HEK293 (cell line): ENCODE results near the gene PPP2R3A.
A peak's percentile ranks its signal among the peaks of the same experiment; 100 is the strongest.

Experiments
- CTCF ChIA-PET: fragments of 350-600 bp; formaldehyde crosslinking; extraction: SDS; loops from one replicate; lab custom pipeline; 2021; ENCODE audit warnings: antibody characterized with exemption; lab: Yijun Ruan, JAX
- POLR2A ChIA-PET: fragments of 300-600 bp; formaldehyde crosslinking; extraction: SDS; loops from one replicate; lab custom pipeline; 2020; ENCODE audit warnings: antibody characterized with exemption, inconsistent platforms; lab: Yijun Ruan, JAX
- H3K27ac ChIP-seq: fragments of 200-500 bp; sonication (Bioruptor generic); 2 replicates; pipeline ENCODE4 v1.5.1; 2014; ENCODE audit warnings: low read depth, low read length, control low read depth, inconsistent platforms; ENCODE audit errors: extremely low read depth
- H3K36me3 ChIP-seq, 2 experiments: fragments of 200-500 bp in 1 of 2; sonication (Bioruptor generic) in 1 of 2; 1 replicate in 1 of 2; 2 replicates in 1 of 2; pipeline ENCODE4 v1.5.1; 2014 to 2017; ENCODE audit warnings: inconsistent platforms in 2 of 2, low read length in 2 of 2; ENCODE audit not compliant: control insufficient read depth in 2 of 2, insufficient read depth in 1 of 2
- H3K4me1 ChIP-seq: fragments of 200-500 bp; sonication (Bioruptor generic); 2 replicates; pipeline ENCODE4 v1.5.1; 2014; ENCODE audit warnings: mild to moderate bottlenecking, low read length, inconsistent platforms; ENCODE audit not compliant: control insufficient read depth, insufficient read depth
- H3K4me3 ChIP-seq: 2 replicates; pipeline ENCODE4 v1.5.1; 2011; ENCODE audit warnings: low read depth, mild to moderate bottlenecking, control low read depth, low read length, moderate library complexity
- H3K9me3 ChIP-seq: fragments of 200-500 bp; sonication (Bioruptor generic); 2 replicates; pipeline ENCODE4 v1.5.1; 2014; ENCODE audit warnings: low read depth, low read length, inconsistent platforms; ENCODE audit not compliant: control insufficient read depth, insufficient read depth
- GLIS1 ChIP-seq: fragments of 450-650 bp; formaldehyde crosslinking; IDR thresholded peaks from 2 replicates; pipeline ENCODE4 v1.5.1; 2016; ENCODE audit warnings: missing biosample characterization, missing genetic modification characterization
- KLF7 ChIP-seq: fragments of 450-650 bp; formaldehyde crosslinking; IDR thresholded peaks from 2 replicates; pipeline ENCODE4 v1.5.1; 2016; ENCODE audit warnings: missing biosample characterization, missing genetic modification characterization, borderline replicate concordance
- KLF8 ChIP-seq: fragments of 450-650 bp; formaldehyde crosslinking; IDR thresholded peaks from 2 replicates; pipeline ENCODE4 v1.5.1; 2016; ENCODE audit warnings: missing biosample characterization, missing genetic modification characterization
- MEIS1 ChIP-seq: sonication (generic); formaldehyde crosslinking; IDR thresholded peaks from 2 replicates; pipeline ENCODE4 v1.8.1; 2022; ENCODE audit warnings: missing genetic modification reagents, mild to moderate bottlenecking, borderline replicate concordance
- MYNN ChIP-seq: fragments of 450-650 bp; formaldehyde crosslinking; IDR thresholded peaks from 2 replicates; pipeline ENCODE4 v1.5.1; 2016; ENCODE audit warnings: missing biosample characterization, missing genetic modification characterization, borderline replicate concordance
- OSR2 ChIP-seq: fragments of 450-650 bp; formaldehyde crosslinking; IDR thresholded peaks from 2 replicates; pipeline ENCODE4 v1.5.1; 2016; ENCODE audit warnings: missing biosample characterization, missing genetic modification characterization
- PRDM6 ChIP-seq: fragments of 450-650 bp; formaldehyde crosslinking; IDR thresholded peaks from 2 replicates; pipeline ENCODE4 v1.5.1; 2017; ENCODE audit warnings: missing biosample characterization, missing genetic modification characterization
- SCRT2 ChIP-seq: fragments of 450-650 bp; formaldehyde crosslinking; IDR thresholded peaks from 2 replicates; pipeline ENCODE4 v1.5.1; 2016; ENCODE audit warnings: missing biosample characterization, missing genetic modification characterization
- SP2 ChIP-seq: fragments of 450-650 bp; formaldehyde crosslinking; IDR thresholded peaks from 2 replicates; pipeline ENCODE4 v1.5.1; 2016; ENCODE audit warnings: missing biosample characterization, missing genetic modification characterization
- ZBTB6 ChIP-seq: fragments of 450-650 bp; formaldehyde crosslinking; IDR thresholded peaks from 2 replicates; pipeline ENCODE4 v1.5.1; 2017; ENCODE audit warnings: missing biosample characterization, missing genetic modification characterization
- ZFP3 ChIP-seq: fragments of 450-650 bp; formaldehyde crosslinking; IDR thresholded peaks from 2 replicates; pipeline ENCODE4 v1.5.1; 2016; ENCODE audit warnings: low read depth, missing biosample characterization, missing genetic modification characterization
- ZNF10 ChIP-seq: fragments of 450-650 bp; formaldehyde crosslinking; IDR thresholded peaks from 2 replicates; pipeline ENCODE4 v1.5.1; 2017; ENCODE audit warnings: missing biosample characterization, missing genetic modification characterization
- ZNF132 ChIP-seq: fragments of 450-650 bp; formaldehyde crosslinking; IDR thresholded peaks from 2 replicates; pipeline ENCODE4 v1.5.1; 2017; ENCODE audit warnings: missing biosample characterization, missing genetic modification characterization, borderline replicate concordance
- ZNF140 ChIP-seq: fragments of 450-650 bp; formaldehyde crosslinking; IDR thresholded peaks from 2 replicates; pipeline ENCODE4 v1.5.1; 2016; ENCODE audit warnings: missing biosample characterization, missing genetic modification characterization
- ZNF148 ChIP-seq: fragments of 450-650 bp; formaldehyde crosslinking; IDR thresholded peaks from 2 replicates; pipeline ENCODE4 v1.5.0; 2017; ENCODE audit warnings: missing biosample characterization, missing genetic modification characterization, borderline replicate concordance
- ZNF169 ChIP-seq: fragments of 450-650 bp; formaldehyde crosslinking; IDR thresholded peaks from 2 replicates; pipeline ENCODE4 v1.5.1; 2016; ENCODE audit warnings: missing biosample characterization, missing genetic modification characterization
- ZNF211 ChIP-seq: fragments of 450-650 bp; formaldehyde crosslinking; IDR thresholded peaks from 2 replicates; pipeline ENCODE4 v1.5.1; 2016; ENCODE audit warnings: low read depth, missing biosample characterization, missing genetic modification characterization
- ZNF423 ChIP-seq: fragments of 450-650 bp; formaldehyde crosslinking; IDR thresholded peaks from 2 replicates; pipeline ENCODE4 v1.5.1; 2016; ENCODE audit warnings: missing biosample characterization, missing genetic modification characterization
- ZNF48 ChIP-seq: fragments of 450-650 bp; formaldehyde crosslinking; IDR thresholded peaks from 2 replicates; pipeline ENCODE4 v1.5.1; 2016; ENCODE audit warnings: missing biosample characterization, missing genetic modification characterization
- ZNF600 ChIP-seq: fragments of 450-650 bp; formaldehyde crosslinking; IDR thresholded peaks from 2 replicates; pipeline ENCODE4 v1.5.1; 2016; ENCODE audit warnings: missing biosample characterization, missing genetic modification characterization
- ZNF621 ChIP-seq: fragments of 450-650 bp; formaldehyde crosslinking; IDR thresholded peaks from 2 replicates; pipeline ENCODE4 v1.5.1; 2017; ENCODE audit warnings: missing biosample characterization, missing genetic modification characterization
- ZNF629 ChIP-seq: fragments of 450-650 bp; formaldehyde crosslinking; IDR thresholded peaks from 2 replicates; pipeline ENCODE4 v1.5.1; 2017; ENCODE audit warnings: missing biosample characterization, missing genetic modification characterization
- ZNF658 ChIP-seq: fragments of 450-650 bp; formaldehyde crosslinking; IDR thresholded peaks from 2 replicates; pipeline ENCODE4; 2016; ENCODE audit warnings: missing biosample characterization, missing genetic modification characterization
- ZNF830 ChIP-seq: fragments of 450-650 bp; IDR thresholded peaks from 2 replicates; pipeline ENCODE4 v1.5.0; 2018; ENCODE audit warnings: missing biosample characterization, missing genetic modification characterization, low read depth, mild to moderate bottlenecking, moderate library complexity
- ZNF837 ChIP-seq: fragments of 450-650 bp; formaldehyde crosslinking; IDR thresholded peaks from 2 replicates; pipeline ENCODE4 v1.5.1; 2016; ENCODE audit warnings: missing biosample characterization, missing genetic modification characterization
- ZXDB ChIP-seq: fragments of 450-650 bp; formaldehyde crosslinking; IDR thresholded peaks from 2 replicates; pipeline ENCODE4 v1.5.1; 2016; ENCODE audit warnings: missing biosample characterization, missing genetic modification characterization
- TF ChIP-seq, protein P1 (sequence below): fragments of 450-650 bp; formaldehyde crosslinking; IDR thresholded peaks from 2 replicates; pipeline ENCODE4 v1.5.1; 2016; ENCODE audit warnings: missing biosample characterization, missing genetic modification characterization
- TF ChIP-seq, protein P2 (sequence below): fragments of 450-650 bp; formaldehyde crosslinking; IDR thresholded peaks from 2 replicates; pipeline ENCODE4 v1.5.1; 2017; ENCODE audit warnings: missing biosample characterization, missing genetic modification characterization
- TF ChIP-seq, protein P3 (sequence below): fragments of 450-650 bp; formaldehyde crosslinking; IDR thresholded peaks from 2 replicates; pipeline ENCODE4 v1.5.1; 2016; ENCODE audit warnings: missing biosample characterization, missing genetic modification characterization, borderline replicate concordance

The PPP2R3A gene

GRCh38 chr3:136142592-136142991 lies 177.1 kb downstream of the PPP2R3A start:
- H3K27ac ChIP-seq = no peak overlapping the region
- CTCF ChIA-PET = interaction anchor here (0.5 to 0.7 kb wide), 2 partner anchors 28 to 61 kb away, joined by 3 read pairs; no protein-coding TSS in a partner anchor
- POLR2A ChIA-PET = interaction anchor here (1.3 kb wide), 1 partner anchor 51 kb away, joined by 4 read pairs; no protein-coding TSS in a partner anchor
- TF ChIP-seq SCRT2 (tag by site-specific recombination) = peak; percentile 88
- TF ChIP-seq ZNF830 = no peak
- TF ChIP-seq ZNF48 (tag by site-specific recombination) = no peak
- no peak for TF ChIP-seq ZNF10
- no peak for TF ChIP-seq KLF8 (tag by site-specific recombination)
- TF ChIP-seq PRDM6 (tag by site-specific recombination) = peak; percentile 54
- peak; percentile 87 for TF ChIP-seq GLIS1
- TF ChIP-seq, protein P1, sequence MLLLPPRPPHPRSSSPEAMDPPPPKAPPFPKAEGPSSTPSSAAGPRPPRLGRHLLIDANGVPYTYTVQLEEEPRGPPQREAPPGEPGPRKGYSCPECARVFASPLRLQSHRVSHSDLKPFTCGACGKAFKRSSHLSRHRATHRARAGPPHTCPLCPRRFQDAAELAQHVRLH = no peak
- TF ChIP-seq ZXDB (tag by site-specific recombination) = no peak
- TF ChIP-seq, protein P2, sequence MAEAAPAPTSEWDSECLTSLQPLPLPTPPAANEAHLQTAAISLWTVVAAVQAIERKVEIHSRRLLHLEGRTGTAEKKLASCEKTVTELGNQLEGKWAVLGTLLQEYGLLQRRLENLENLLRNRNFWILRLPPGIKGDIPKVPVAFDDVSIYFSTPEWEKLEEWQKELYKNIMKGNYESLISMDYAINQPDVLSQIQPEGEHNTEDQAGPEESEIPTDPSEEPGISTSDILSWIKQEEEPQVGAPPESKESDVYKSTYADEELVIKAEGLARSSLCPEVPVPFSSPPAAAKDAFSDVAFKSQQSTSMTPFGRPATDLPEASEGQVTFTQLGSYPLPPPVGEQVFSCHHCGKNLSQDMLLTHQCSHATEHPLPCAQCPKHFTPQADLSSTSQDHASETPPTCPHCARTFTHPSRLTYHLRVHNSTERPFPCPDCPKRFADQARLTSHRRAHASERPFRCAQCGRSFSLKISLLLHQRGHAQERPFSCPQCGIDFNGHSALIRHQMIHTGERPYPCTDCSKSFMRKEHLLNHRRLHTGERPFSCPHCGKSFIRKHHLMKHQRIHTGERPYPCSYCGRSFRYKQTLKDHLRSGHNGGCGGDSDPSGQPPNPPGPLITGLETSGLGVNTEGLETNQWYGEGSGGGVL (tag by site-specific recombination) = no peak
- no peak for TF ChIP-seq MYNN
- no peak for TF ChIP-seq ZNF140 (tag by site-specific recombination)
- TF ChIP-seq ZNF837 = no peak
- no peak for TF ChIP-seq ZNF169 (tag by site-specific recombination)
- TF ChIP-seq ZBTB6 (tag by site-specific recombination) = no peak
- TF ChIP-seq ZNF132 (tag by site-specific recombination) = no peak
- no peak for TF ChIP-seq ZNF423
- 0 out of 2 replicates have a peak, but pooled peaks have one; percentile 38 for TF ChIP-seq OSR2
- no peak for TF ChIP-seq KLF7
- TF ChIP-seq ZFP3 (tag by site-specific recombination) = no peak
- TF ChIP-seq ZNF621 (tag by site-specific recombination) = no peak
- TF ChIP-seq MEIS1 (CRISPR knock-in tag) = no peak
- TF ChIP-seq ZNF658 (tag by site-specific recombination) = no peak
- no peak for TF ChIP-seq SP2 (tag by site-specific recombination)
- TF ChIP-seq ZNF600 (tag by site-specific recombination) = peak; percentile 32; the same call in 1 of the 2 replicates
- peak; percentile 64 for TF ChIP-seq ZNF629 (tag by site-specific recombination)
- TF ChIP-seq ZNF148 (tag by site-specific recombination) = no peak
- no peak for TF ChIP-seq ZNF211 (tag by site-specific recombination)
- TF ChIP-seq, protein P3, sequence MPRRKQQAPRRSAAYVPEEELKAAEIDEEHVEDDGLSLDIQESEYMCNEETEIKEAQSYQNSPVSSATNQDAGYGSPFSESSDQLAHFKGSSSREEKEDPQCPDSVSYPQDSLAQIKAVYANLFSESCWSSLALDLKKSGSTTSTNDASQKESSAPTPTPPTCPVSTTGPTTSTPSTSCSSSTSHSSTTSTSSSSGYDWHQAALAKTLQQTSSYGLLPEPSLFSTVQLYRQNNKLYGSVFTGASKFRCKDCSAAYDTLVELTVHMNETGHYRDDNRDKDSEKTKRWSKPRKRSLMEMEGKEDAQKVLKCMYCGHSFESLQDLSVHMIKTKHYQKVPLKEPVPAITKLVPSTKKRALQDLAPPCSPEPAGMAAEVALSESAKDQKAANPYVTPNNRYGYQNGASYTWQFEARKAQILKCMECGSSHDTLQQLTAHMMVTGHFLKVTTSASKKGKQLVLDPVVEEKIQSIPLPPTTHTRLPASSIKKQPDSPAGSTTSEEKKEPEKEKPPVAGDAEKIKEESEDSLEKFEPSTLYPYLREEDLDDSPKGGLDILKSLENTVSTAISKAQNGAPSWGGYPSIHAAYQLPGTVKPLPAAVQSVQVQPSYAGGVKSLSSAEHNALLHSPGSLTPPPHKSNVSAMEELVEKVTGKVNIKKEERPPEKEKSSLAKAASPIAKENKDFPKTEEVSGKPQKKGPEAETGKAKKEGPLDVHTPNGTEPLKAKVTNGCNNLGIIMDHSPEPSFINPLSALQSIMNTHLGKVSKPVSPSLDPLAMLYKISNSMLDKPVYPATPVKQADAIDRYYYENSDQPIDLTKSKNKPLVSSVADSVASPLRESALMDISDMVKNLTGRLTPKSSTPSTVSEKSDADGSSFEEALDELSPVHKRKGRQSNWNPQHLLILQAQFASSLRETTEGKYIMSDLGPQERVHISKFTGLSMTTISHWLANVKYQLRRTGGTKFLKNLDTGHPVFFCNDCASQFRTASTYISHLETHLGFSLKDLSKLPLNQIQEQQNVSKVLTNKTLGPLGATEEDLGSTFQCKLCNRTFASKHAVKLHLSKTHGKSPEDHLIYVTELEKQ (tag by site-specific recombination) = peak; percentile 30; the same call in 1 of the 2 replicates

More at GRCh38 chr3:136142592-136142991, 177.1 kb downstream of the PPP2R3A start:
- Histone ChIP-seq H3K36me3 (peaks cover 0 to 9% of the 10 kb centered on the region in 2 experiments; a peak in 1 of 3 replicates), H3K4me1 (no peaks in the 10 kb centered on the region), H3K4me3 (no peak overlapping the region), H3K9me3 (no peaks in the 10 kb centered on the region)
